Ovary (tissue), 9 donors: ENCODE measurements around the gene HOXA6. TPM values are rescaled to one million over a fixed set of nuclear protein-coding genes. Genes with fewer than 3 reads are reported as not detected.
A peak's percentile ranks its signal among the peaks of the same experiment; 100 is the strongest.

Source experiments
- DNase-seq, 5 donors: peaks; one replicate each; pipeline ENCODE4 v3.0.0-alpha.2; 2019 to 2020
- H3K27ac ChIP-seq, 2 donors: fragments of 200-600 bp; one replicate each; pipeline versions ENCODE4 v1.5.1 to v1.8.0; 2019 to 2022
- H3K27me3 ChIP-seq: fragments of 200-600 bp; one replicate; pipeline ENCODE4 v1.8.0; 2022
- H3K36me3 ChIP-seq: fragments of 200-600 bp; sonication (generic); one replicate; pipeline ENCODE4 v1.5.1; 2019
- H3K4me1 ChIP-seq: one replicate; pipeline ENCODE4 v1.8.1; 2013; ENCODE audit warnings: mild to moderate bottlenecking, moderate library complexity; ENCODE audit not compliant: insufficient read depth
- H3K4me3 ChIP-seq: fragments of 200-600 bp; sonication (generic); one replicate; pipeline ENCODE4 v1.5.1; 2017
- H3K9me3 ChIP-seq, 2 donors: fragments of 200-600 bp in 1 of 2; sonication (generic) in 1 of 2; one replicate each; pipeline versions ENCODE4 v1.5.1 to v1.8.1; 2013 to 2019; ENCODE audit warnings: mild to moderate bottlenecking in 1 of 2, moderate library complexity in 1 of 2
- EP300 ChIP-seq: sonication (generic); formaldehyde crosslinking; IDR thresholded peaks from one replicate; pipeline ENCODE4 v1.6.1; 2017; ENCODE audit warnings: antibody characterized with exemption
- POLR2A ChIP-seq: fragments of 450-650 bp; IDR thresholded peaks from one replicate; pipeline ENCODE4 v1.6.1; 2017; ENCODE audit warnings: antibody characterized with exemption, mild to moderate bottlenecking, moderate library complexity
- WGBS, 3 donors: extraction: QIAGEN DNeasy Blood & Tissue Kit in 1 of 3; methylation state at CpG; one replicate each; pipeline versions ENCODE4 v1.1.5 to v1.1.7; 2013 to 2017; 5-methylcytosine and 5-hydroxymethylcytosine counted together
- intact Hi-C, 4 donors: fragments of 100-400 bp; cut with DNase I; formaldehyde crosslinking; loops; one replicate each; pipeline versions ENCODE4 v1.11.0 to v1.15.1; 2022 to 2023
- polyA plus RNA-seq, 2 donors: library from polyadenylated mRNA; stranded (reverse); fragments of 200-250 nt in 1 of 2; fragments of 350-450 nt in 1 of 2; fragmentation: Illumina TruSeq in 1 of 2; extraction: RNeasy Lipid Tissue Mini Kit (QIAGEN cat#74804) in 1 of 2; gene quantifications; one replicate each; pipeline ENCODE4 v1.2.3, GENCODE V29; 2013 to 2014
- total RNA-seq, 7 donors: library from RNA; depleted of rRNA in 2 of 7; stranded (reverse); fragments of >200 nt in 2 of 7; fragmentation: NEBNext Ultra II Directional in 3 of 7; extraction: Animal tissue kit (Norgen Biotek cat#: 25700) in 3 of 7; gene quantifications; one replicate each; pipeline versions ENCODE4 v1.1.0 to v1.2.4, GENCODE V29; 2016 to 2023
- TF ChIP-seq, protein P1 (sequence below), 3 donors: fragments of 450-650 bp in 2 of 3; fragments of 200-600 bp in 1 of 3; IDR thresholded peaks; one replicate each; pipeline versions ENCODE4 v1.5.1 to v1.8.0; 2016 to 2022; ENCODE audit warnings: antibody characterized with exemption in 3 of 3, mild to moderate bottlenecking in 1 of 3
- donor health status: DM: no; HTN: no; CAD: no; lungs with moderate emphysema.
- donor health status: DM: no; HTN: no; CAD: no.
- donor health status: Bipolar disorder and iron deficiency.
- donor health status: DM: yes; HTN: yes; CAD: no.
- donor health status: DM: no; HTN: no; CAD: no.
- donor health status: DM: yes; HTN: yes; CAD: no.

HOXA6 gene
- total and polyA plus RNA-seq, 9 donors: 0.29 to 4.2 (median 0.39) TPM; not detected in 1

DNA sequence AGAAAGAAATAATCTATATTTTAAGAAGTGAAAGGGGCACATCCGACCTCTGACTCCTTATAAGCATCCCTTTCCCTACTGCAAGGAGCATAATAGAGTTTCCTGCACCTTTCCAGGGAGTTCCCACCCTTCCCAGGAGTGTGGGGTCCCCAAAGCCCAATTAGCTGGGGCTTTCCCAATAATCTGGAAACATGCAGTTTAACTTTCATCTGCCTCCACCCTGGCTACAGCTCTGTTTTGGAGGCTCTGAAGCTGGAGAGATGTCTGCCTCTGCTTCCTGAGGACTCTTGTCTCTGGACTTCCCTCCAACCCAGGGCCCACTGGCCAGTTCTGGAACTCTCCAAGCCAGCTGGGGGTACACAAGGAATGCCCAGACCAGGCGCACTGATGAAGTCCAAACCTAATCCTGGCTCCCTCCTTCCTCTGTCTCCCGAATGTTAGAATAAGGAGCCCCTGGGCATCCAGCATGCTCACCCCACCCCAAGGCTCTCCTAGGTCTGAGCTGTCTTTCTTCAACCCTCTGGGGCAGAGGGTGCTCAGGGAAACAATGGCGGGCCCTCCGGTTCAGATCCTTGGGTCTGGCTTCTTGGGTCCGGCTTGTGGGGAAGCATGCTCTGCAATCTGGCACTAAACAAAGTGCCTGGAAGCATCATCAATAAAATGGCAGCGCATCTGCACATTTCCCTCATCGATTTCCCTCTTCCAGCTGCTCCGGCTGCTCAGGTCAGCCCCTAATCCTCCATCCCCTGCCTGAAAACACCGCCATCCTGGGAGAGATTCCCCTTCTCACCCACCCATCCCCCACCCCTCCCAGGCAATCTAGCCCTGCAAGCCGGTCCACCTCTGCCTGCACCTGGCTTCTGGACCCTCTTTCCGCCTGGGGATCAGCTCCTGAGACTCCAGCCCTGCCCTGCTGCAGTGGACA, 30.4 kb downstream of the HOXA6 start:
- Histone ChIP-seq H3K27ac (peak overlapping the region in 1 of 2 donors; percentile 76), H3K4me3 (no peak overlapping the region), H3K27me3 (no peaks in the 10 kb centered on the region), H3K4me1 (no peaks in the 10 kb centered on the region), H3K36me3 (no peaks in the 10 kb centered on the region), H3K9me3 (no peaks in the 10 kb centered on the region)
- 42 to 63% (median 50%) methylated on average over 12 of the region's 12 CpGs for WGBS, 3 donors
- peak in 1 of 5 donors; percentile 39 for DNase-seq
- TF ChIP-seq POLR2A (no peak), EP300 (no peak)
- TF ChIP-seq, protein P1, sequence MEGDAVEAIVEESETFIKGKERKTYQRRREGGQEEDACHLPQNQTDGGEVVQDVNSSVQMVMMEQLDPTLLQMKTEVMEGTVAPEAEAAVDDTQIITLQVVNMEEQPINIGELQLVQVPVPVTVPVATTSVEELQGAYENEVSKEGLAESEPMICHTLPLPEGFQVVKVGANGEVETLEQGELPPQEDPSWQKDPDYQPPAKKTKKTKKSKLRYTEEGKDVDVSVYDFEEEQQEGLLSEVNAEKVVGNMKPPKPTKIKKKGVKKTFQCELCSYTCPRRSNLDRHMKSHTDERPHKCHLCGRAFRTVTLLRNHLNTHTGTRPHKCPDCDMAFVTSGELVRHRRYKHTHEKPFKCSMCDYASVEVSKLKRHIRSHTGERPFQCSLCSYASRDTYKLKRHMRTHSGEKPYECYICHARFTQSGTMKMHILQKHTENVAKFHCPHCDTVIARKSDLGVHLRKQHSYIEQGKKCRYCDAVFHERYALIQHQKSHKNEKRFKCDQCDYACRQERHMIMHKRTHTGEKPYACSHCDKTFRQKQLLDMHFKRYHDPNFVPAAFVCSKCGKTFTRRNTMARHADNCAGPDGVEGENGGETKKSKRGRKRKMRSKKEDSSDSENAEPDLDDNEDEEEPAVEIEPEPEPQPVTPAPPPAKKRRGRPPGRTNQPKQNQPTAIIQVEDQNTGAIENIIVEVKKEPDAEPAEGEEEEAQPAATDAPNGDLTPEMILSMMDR (IDR thresholded peaks at IDR 0.05): no peak
- intact Hi-C loops: no loop called here

DNA sequence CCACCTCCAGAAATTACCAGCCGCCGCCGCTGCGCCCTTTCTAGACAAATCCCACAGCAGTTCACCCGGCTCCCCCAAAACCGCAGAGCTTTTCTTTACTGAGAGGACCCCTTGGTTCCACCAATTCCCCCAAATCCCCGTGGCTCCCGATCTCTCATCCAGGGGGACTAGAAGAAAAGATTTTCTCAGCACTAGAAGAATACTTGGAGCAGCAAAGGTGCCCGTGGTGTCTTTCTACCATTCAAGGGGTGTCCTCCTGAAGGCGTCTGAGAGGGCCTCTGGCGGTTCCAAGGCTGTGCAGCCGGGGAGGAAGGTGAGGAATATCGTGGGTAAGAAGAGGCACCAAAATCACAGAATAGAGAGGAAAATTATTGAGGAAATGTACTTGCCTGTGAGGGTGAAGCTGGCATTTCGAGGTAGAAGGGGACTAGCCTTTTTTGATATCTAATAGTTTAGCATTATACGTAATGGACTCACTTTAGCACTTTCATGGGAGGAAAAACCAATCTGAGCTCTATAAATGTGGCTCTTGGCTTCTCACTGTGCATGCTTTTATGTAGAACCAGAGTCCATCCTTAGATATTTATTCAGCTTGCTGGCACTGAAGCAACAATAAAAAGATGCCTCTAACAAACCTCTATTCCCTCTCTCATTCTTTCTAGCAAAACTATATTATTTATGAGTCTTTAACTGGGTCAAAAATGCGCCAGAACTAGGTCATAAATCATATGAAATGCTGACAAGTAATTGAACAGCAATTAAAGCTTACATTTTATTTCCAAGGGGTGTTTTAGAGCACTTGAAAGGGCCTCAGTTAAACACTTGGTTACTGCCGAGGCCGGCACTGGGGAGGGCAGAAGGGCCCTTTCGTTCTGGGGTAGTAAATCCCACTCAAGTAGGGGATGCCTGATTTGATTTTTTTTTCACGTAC, 31.3 kb downstream of the HOXA6 start:
- peak in 1 of 5 donors; percentile 34 for DNase-seq
- WGBS, 3 donors: 49 to 65% (median 57%) methylated on average over 20 of the region's 20 CpGs
- Histone ChIP-seq H3K4me3 (peak overlapping the region; percentile 24), H3K4me1 (no peaks in the 10 kb centered on the region), H3K27ac (peak overlapping the region in 1 of 2 donors; percentile 76), H3K27me3 (no peaks in the 10 kb centered on the region), H3K9me3 (no peaks in the 10 kb centered on the region), H3K36me3 (no peaks in the 10 kb centered on the region)
- TF ChIP-seq, protein P1 (IDR thresholded peaks at IDR 0.05): no peak
- TF ChIP-seq POLR2A: no peak
- TF ChIP-seq EP300: no peak
- intact Hi-C loops: no loop called here

DNA sequence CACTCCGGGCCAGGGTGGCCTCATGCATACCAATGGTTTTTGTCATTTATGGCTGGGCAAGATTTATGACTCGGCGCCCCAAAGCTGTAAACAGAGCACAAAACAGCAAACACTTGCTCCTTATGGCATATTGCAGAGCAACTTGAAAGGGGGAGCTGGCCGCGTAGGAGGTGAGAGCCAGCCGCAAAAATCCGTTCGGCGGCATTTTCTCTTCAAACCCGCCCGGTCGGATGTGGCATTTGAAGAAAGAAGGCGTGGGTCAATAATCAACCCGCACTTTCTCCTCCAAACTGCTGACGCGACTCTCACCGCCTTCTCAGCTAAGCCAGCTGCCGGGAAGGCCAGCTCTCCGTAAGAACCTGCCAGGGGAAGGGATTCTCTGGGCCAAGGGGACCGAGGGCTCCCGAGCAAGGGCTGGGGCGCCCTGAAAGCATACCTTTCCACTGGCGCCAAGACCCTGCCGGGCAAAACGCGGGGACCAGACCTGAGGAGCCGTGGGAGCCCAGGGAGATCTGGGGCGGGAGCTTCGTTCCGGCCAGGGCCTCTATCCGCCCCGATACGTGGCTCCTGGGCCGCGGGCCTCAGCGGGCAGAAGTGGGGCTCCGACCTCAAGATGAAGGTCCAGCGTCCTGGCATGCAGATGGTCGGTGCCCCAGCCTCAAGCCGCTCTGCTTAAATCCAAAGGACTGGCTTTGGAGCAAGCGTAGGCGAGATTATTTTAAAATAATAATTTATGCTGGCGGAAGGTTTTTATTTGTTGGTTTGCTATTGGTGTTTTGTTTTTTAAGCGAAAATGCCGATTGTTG, 32.1 kb downstream of the HOXA6 start:
- H3K4me1 ChIP-seq: no peaks in the 10 kb centered on the region
- H3K27me3 ChIP-seq: peaks cover 2% of the 10 kb centered on the region
- TF ChIP-seq EP300: no peak
- TF ChIP-seq, protein P1 (IDR thresholded peaks at IDR 0.05): no peak
- TF ChIP-seq POLR2A: no peak
- H3K27ac ChIP-seq: peak overlapping the region in 1 of 2 donors; percentile 76
- H3K9me3 ChIP-seq: no peaks in the 10 kb centered on the region
- H3K36me3 ChIP-seq: no peaks in the 10 kb centered on the region
- peak overlapping the region; percentile 24 for H3K4me3 ChIP-seq
- intact Hi-C loops: no loop called here
- 16 to 38% (median 27%) methylated on average over 45 of the region's 45 CpGs for WGBS, 3 donors
- DNase-seq: peak in 1 of 5 donors; percentile 58

DNA sequence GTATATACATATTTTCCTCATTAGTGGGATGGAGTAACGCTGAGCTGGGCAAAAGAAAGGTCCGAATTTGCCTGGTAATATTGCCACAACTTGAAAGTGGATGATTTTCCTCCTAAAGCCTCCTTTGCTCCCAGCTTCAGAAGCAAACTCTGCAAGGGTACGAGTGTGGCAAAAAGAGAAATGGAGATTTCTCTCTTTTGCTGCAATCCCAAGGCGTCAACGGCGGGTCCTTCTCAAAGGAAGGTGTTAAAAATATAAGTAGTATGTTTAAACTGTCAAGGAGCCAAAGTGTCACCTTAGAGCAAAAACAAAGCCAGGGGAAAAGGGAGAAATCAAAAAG, 32.7 kb downstream of the HOXA6 start:
- no peaks in the 10 kb centered on the region for H3K36me3 ChIP-seq
- no peak for DNase-seq
- WGBS, 3 donors: 43 to 61% (median 57%) methylated on average over 6 of the region's 6 CpGs
- H3K27me3 ChIP-seq: peaks cover 3% of the 10 kb centered on the region
- no peaks in the 10 kb centered on the region for H3K9me3 ChIP-seq
- intact Hi-C loops: no loop called here
- H3K4me3 ChIP-seq: peak overlapping the region; percentile 24
- TF ChIP-seq POLR2A (no peak), EP300 (no peak)
- TF ChIP-seq, protein P1 (IDR thresholded peaks at IDR 0.05): no peak
- H3K27ac ChIP-seq: peak overlapping the region in 1 of 2 donors; percentile 76
- H3K4me1 ChIP-seq: no peaks in the 10 kb centered on the region
